ENCODE measurements around the gene CEACAM1. TPM values are rescaled to one million over a fixed set of nuclear protein-coding genes. Genes with fewer than 3 reads are reported as not detected.

Gene CEACAM1
- total and polyA plus RNA-seq, 5 donors from 2014 or later = 4.0 to 7.0 (median 5.1) TPM

DNA sequence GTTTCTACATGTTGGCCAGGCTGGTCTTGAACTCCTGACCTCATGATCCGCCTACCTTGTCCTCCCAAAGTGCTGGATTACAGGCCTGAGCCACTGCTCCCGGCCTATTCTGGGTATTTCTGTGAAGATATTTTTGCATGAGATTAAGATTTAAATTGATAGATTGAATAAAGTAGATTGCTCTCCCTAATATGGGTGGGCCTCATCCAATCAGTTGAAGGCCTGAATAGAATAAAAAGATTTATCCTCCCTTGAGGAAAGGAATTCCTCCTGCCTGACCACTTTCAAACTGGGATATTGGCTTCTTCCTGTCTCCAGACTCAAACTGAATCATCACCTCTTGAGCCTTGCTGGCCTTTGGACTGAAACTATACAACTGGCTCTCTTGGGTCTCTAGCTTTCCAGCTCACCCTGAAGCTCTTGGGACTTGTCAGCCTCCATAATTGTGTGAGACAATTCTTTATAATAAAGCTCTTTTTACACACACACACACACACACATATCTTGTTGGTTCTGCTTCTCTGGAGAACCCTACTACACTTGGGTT is 49.4 kb downstream of the CEACAM1 start:
- no peak overlapping the region for H3K4me3 Mint-ChIP-seq
- Histone ChIP-seq H3K4me3 (ENCODE audit: low read depth, low read length) (no peak overlapping the region), H3K36me3 (ENCODE audit: control insufficient read depth, insufficient read depth, low read length) (no peaks in the 10 kb centered on the region), H3K27me3 (ENCODE audit: control insufficient read depth, insufficient read depth, low read length) (no peaks in the 10 kb centered on the region), H3K27ac (ENCODE audit: insufficient read depth, low read length, poor library complexity, severe bottlenecking) (no peak overlapping the region), H3K4me1 (ENCODE audit: control insufficient read depth, insufficient read depth, low read length, poor library complexity, severe bottlenecking) (peaks cover 24% of the 10 kb centered on the region), H3K9me3 (ENCODE audit: control insufficient read depth in 2 of 2, low read length in 2 of 2) (no peaks in the 10 kb centered on the region)
- DNase-seq = no peak
- H3K9me3 Mint-ChIP-seq = peaks cover 0 to 3% (median 0%) of the 10 kb centered on the region in 7 donors
- no peaks in the 10 kb centered on the region for H3K27me3 Mint-ChIP-seq
- peaks cover 13 to 38% (median 21%) of the 10 kb centered on the region in 4 donors for H3K4me1 Mint-ChIP-seq
- ATAC-seq (ENCODE audit: low read depth in 2 of 2) = no peak
- peak overlapping the region; percentile 8 to 71 (median 29) for H3K27ac Mint-ChIP-seq
- no peaks in the 10 kb centered on the region for H3K36me3 Mint-ChIP-seq

DNA sequence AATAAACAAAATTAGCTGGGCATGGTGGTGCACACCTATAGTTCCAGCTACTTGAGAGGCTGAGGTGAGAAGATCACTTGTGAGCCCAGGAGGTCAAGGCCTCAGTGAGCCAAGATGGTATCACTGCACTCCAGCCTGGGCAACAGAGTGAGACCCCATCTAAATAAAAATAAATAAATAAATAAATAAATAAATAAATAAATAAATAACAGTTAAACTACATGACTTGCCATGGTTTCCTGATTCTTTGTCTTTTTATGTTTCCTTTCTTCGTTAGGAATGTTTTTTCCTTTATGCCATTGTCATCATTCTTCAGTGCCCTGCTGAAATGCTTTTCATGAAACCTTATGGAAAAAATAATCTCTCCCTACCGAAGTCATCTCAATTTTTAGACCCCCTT is 50.3 kb downstream of the CEACAM1 start:
- H3K27ac Mint-ChIP-seq = no peak overlapping the region
- H3K36me3 Mint-ChIP-seq = no peaks in the 10 kb centered on the region
- H3K9me3 ChIP-seq (ENCODE audit: control insufficient read depth in 2 of 2, low read length in 2 of 2) = no peaks in the 10 kb centered on the region
- H3K27me3 ChIP-seq (ENCODE audit: control insufficient read depth, insufficient read depth, low read length) = no peaks in the 10 kb centered on the region
- H3K4me3 Mint-ChIP-seq = no peak overlapping the region
- peaks cover 13 to 35% (median 18%) of the 10 kb centered on the region in 4 donors for H3K4me1 Mint-ChIP-seq
- H3K4me3 ChIP-seq (ENCODE audit: low read depth, low read length) = no peak overlapping the region
- peaks cover 4% of the 10 kb centered on the region for H3K27me3 Mint-ChIP-seq
- H3K36me3 ChIP-seq (ENCODE audit: control insufficient read depth, insufficient read depth, low read length) = no peaks in the 10 kb centered on the region
- no peak overlapping the region for H3K27ac ChIP-seq (ENCODE audit: insufficient read depth, low read length, poor library complexity, severe bottlenecking)
- peaks cover 24% of the 10 kb centered on the region for H3K4me1 ChIP-seq (ENCODE audit: control insufficient read depth, insufficient read depth, low read length, poor library complexity, severe bottlenecking)
- ATAC-seq (ENCODE audit: low read depth in 2 of 2) (no peak), DNase-seq (no peak)
- H3K9me3 Mint-ChIP-seq = peaks cover 0 to 3% (median 0%) of the 10 kb centered on the region in 7 donors

DNA sequence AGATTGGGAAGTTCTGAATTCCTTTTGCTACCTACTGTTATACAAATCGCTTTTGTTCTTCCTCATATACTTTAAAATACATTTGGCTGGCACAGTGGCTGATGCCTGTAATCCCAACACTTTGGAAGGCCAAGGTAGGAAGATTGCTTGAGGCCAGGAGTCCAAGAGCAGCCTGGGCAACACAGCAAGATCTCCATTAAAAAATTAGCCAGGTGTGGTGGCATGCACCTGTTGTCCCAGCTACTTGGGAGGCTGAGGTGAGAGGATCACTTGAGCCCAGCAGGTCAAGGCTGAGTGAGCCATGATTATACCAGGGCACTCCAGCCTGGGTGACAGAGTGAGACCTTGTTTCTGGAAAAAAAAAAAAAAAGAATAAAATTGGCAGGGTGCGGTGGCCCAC is 51.2 kb downstream of the CEACAM1 start:
- peaks cover 24% of the 10 kb centered on the region for H3K4me1 ChIP-seq (ENCODE audit: control insufficient read depth, insufficient read depth, low read length, poor library complexity, severe bottlenecking)
- no peaks in the 10 kb centered on the region for H3K9me3 ChIP-seq (ENCODE audit: control insufficient read depth in 2 of 2, low read length in 2 of 2)
- no peaks in the 10 kb centered on the region for H3K27me3 ChIP-seq (ENCODE audit: control insufficient read depth, insufficient read depth, low read length)
- Mint-ChIP-seq H3K36me3 (no peaks in the 10 kb centered on the region), H3K27ac (peak overlapping the region in 2 of 3 donors; percentile 17 to 29), H3K27me3 (peaks cover 6% of the 10 kb centered on the region), H3K4me3 (no peak overlapping the region), H3K9me3 (peaks cover 0 to 3% (median 0%) of the 10 kb centered on the region in 7 donors), H3K4me1 (peaks cover 13 to 37% (median 18%) of the 10 kb centered on the region in 4 donors)
- no peak overlapping the region for H3K27ac ChIP-seq (ENCODE audit: insufficient read depth, low read length, poor library complexity, severe bottlenecking)
- DNase-seq = no peak
- ATAC-seq (ENCODE audit: low read depth in 2 of 2) = no peak
- no peaks in the 10 kb centered on the region for H3K36me3 ChIP-seq (ENCODE audit: control insufficient read depth, insufficient read depth, low read length)
- H3K4me3 ChIP-seq (ENCODE audit: low read depth, low read length) = no peak overlapping the region

DNA sequence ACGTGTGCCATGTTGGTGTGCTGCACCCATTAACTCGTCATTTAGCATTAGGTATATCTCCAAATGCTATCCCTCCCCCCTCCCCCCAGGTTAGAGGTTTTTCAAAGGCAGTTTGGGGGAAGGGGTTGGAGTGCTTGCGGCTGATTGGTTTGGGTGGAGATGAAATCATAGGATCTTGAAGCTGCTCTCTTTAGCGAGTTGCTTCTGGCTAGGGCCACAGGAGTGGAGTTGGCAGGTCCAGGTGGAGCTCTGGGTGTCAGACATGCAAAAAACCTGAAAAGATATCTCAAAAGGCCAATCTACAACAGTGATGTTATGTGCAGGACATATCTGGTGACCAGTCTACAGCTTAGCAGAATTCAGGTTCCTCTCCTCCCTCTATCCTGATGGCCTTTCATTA is 52.9 kb downstream of the CEACAM1 start:
- H3K4me1 ChIP-seq (ENCODE audit: control insufficient read depth, insufficient read depth, low read length, poor library complexity, severe bottlenecking) = peaks cover 10% of the 10 kb centered on the region
- no peak overlapping the region for H3K27ac ChIP-seq (ENCODE audit: insufficient read depth, low read length, poor library complexity, severe bottlenecking)
- Mint-ChIP-seq H3K27me3 (peaks cover 6% of the 10 kb centered on the region), H3K27ac (no peak overlapping the region), H3K4me1 (peaks cover 3 to 20% (median 8%) of the 10 kb centered on the region in 4 donors), H3K4me3 (no peak overlapping the region), H3K36me3 (no peaks in the 10 kb centered on the region), H3K9me3 (peaks cover 0 to 3% (median 0%) of the 10 kb centered on the region in 7 donors)
- DNase-seq (no peak), ATAC-seq (ENCODE audit: low read depth in 2 of 2) (no peak)
- H3K27me3 ChIP-seq (ENCODE audit: control insufficient read depth, insufficient read depth, low read length) = no peaks in the 10 kb centered on the region
- no peaks in the 10 kb centered on the region for H3K36me3 ChIP-seq (ENCODE audit: control insufficient read depth, insufficient read depth, low read length)
- H3K4me3 ChIP-seq (ENCODE audit: low read depth, low read length) = no peak overlapping the region
- no peaks in the 10 kb centered on the region for H3K9me3 ChIP-seq (ENCODE audit: control insufficient read depth in 2 of 2, low read length in 2 of 2)

DNA sequence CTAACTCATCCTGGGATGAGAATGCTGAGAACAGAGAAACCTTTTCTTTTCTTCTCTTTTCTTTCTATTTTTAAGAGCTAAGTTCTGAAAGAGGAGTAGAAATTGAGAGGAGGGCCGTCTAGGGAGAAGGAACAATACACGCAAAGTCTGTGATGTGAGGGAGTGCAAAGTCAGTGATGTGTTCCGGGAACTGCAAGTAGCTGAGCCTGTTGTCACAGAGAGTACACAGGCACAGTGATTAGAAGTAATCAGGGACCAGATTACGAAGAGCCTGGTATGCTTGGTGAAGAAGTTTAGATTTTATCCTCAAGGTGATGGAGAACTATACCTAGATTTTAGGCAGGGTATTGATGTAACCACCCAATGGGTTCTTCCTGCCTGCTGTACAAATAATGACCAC is 53.5 kb downstream of the CEACAM1 start:
- peaks cover 0 to 17% (median 7%) of the 10 kb centered on the region in 4 donors for H3K4me1 Mint-ChIP-seq
- no peaks in the 10 kb centered on the region for H3K36me3 ChIP-seq (ENCODE audit: control insufficient read depth, insufficient read depth, low read length)
- H3K27ac ChIP-seq (ENCODE audit: insufficient read depth, low read length, poor library complexity, severe bottlenecking) = no peak overlapping the region
- H3K36me3 Mint-ChIP-seq = no peaks in the 10 kb centered on the region
- no peak overlapping the region for H3K4me3 Mint-ChIP-seq
- no peak overlapping the region for H3K27ac Mint-ChIP-seq
- H3K9me3 ChIP-seq (ENCODE audit: control insufficient read depth in 2 of 2, low read length in 2 of 2) = no peaks in the 10 kb centered on the region
- no peaks in the 10 kb centered on the region for H3K27me3 ChIP-seq (ENCODE audit: control insufficient read depth, insufficient read depth, low read length)
- peaks cover 4% of the 10 kb centered on the region for H3K4me1 ChIP-seq (ENCODE audit: control insufficient read depth, insufficient read depth, low read length, poor library complexity, severe bottlenecking)
- no peak overlapping the region for H3K4me3 ChIP-seq (ENCODE audit: low read depth, low read length)
- no peak for ATAC-seq (ENCODE audit: low read depth in 2 of 2)
- H3K27me3 Mint-ChIP-seq = peaks cover 6% of the 10 kb centered on the region
- DNase-seq = no peak
- peaks cover 0 to 3% (median 0%) of the 10 kb centered on the region in 7 donors for H3K9me3 Mint-ChIP-seq

GRCh38 chr19:42473686-42474085 is 54.6 kb downstream of the CEACAM1 start:
- H3K27me3 Mint-ChIP-seq = peaks cover 6% of the 10 kb centered on the region
- H3K27ac ChIP-seq (ENCODE audit: insufficient read depth, low read length, poor library complexity, severe bottlenecking) = no peak overlapping the region
- no peaks in the 10 kb centered on the region for H3K9me3 ChIP-seq (ENCODE audit: control insufficient read depth in 2 of 2, low read length in 2 of 2)
- H3K4me1 Mint-ChIP-seq = peaks cover 0 to 13% (median 2%) of the 10 kb centered on the region in 4 donors
- no peak overlapping the region for H3K4me3 ChIP-seq (ENCODE audit: low read depth, low read length)
- H3K4me3 Mint-ChIP-seq = no peak overlapping the region
- no peak for ATAC-seq (ENCODE audit: low read depth in 2 of 2)
- H3K27ac Mint-ChIP-seq = peak overlapping the region in 1 of 3 donors; percentile 6
- no peaks in the 10 kb centered on the region for H3K27me3 ChIP-seq (ENCODE audit: control insufficient read depth, insufficient read depth, low read length)
- H3K36me3 Mint-ChIP-seq = no peaks in the 10 kb centered on the region
- H3K4me1 ChIP-seq (ENCODE audit: control insufficient read depth, insufficient read depth, low read length, poor library complexity, severe bottlenecking) = no peaks in the 10 kb centered on the region
- H3K36me3 ChIP-seq (ENCODE audit: control insufficient read depth, insufficient read depth, low read length) = no peaks in the 10 kb centered on the region
- no peaks in the 10 kb centered on the region for H3K9me3 Mint-ChIP-seq
- no peak for DNase-seq

DNA sequence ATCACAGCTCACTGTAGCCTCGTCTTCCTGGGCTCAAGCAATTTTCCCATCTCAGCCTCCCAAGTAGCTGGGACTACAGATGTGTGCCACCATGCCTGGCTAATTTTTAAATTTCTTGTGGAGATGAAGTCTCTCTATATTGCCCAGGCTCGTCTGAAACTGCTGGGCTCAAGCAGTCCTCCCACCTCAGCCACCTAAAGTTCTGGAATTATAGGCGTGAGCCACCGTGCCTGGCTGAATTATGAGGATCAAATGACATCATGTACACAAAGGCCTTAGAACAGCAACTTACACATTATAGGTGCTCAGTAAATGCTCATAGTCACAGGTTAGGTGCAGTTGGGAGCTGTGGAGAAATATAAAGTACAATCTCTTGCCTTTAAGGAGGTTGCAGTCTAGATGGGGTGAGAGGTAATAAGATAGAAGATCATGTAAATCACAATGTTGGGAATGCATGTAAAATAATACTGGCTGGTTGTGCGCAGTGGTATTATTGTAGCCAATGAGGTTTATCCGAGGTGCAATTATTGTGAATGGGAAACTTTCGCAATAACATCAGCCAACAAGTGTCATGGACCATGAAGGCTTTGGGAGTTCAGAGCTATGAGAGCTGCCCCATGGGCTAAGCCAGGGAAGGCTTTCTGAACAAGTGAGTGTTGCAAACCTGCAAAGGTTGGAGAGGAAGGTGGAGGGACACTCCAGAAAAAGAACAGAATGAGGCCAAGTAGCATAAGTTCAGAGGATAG is 55.7 kb downstream of the CEACAM1 start:
- H3K9me3 ChIP-seq (ENCODE audit: control insufficient read depth in 2 of 2, low read length in 2 of 2) = no peaks in the 10 kb centered on the region
- no peaks in the 10 kb centered on the region for H3K36me3 ChIP-seq (ENCODE audit: control insufficient read depth, insufficient read depth, low read length)
- no peak overlapping the region for H3K27ac ChIP-seq (ENCODE audit: insufficient read depth, low read length, poor library complexity, severe bottlenecking)
- ATAC-seq (ENCODE audit: low read depth in 2 of 2) (no peak), DNase-seq (no peak)
- no peaks in the 10 kb centered on the region for H3K27me3 ChIP-seq (ENCODE audit: control insufficient read depth, insufficient read depth, low read length)
- Mint-ChIP-seq H3K4me1 (peaks cover 0 to 13% (median under 1%) of the 10 kb centered on the region in 4 donors), H3K36me3 (no peaks in the 10 kb centered on the region), H3K27me3 (peaks cover 6% of the 10 kb centered on the region), H3K27ac (peak overlapping the region in 2 of 3 donors; percentile 6 to 10), H3K9me3 (no peaks in the 10 kb centered on the region), H3K4me3 (no peak overlapping the region)
- H3K4me3 ChIP-seq (ENCODE audit: low read depth, low read length) = no peak overlapping the region
- H3K4me1 ChIP-seq (ENCODE audit: control insufficient read depth, insufficient read depth, low read length, poor library complexity, severe bottlenecking) = no peaks in the 10 kb centered on the region

Data from CD4-positive, CD25-positive, alpha-beta regulatory T cell (primary cell).